Measurements from ENCODE around the gene ZNF516. TPM values are rescaled to one million over a fixed set of nuclear protein-coding genes. Genes with fewer than 3 reads are reported as not detected.
A peak's percentile ranks its signal among the peaks of the same experiment; 100 is the strongest.

ZNF516 gene
- total and polyA plus RNA-seq, 7 donors: 2.1 to 29.9 (median 24.3) TPM

DNA sequence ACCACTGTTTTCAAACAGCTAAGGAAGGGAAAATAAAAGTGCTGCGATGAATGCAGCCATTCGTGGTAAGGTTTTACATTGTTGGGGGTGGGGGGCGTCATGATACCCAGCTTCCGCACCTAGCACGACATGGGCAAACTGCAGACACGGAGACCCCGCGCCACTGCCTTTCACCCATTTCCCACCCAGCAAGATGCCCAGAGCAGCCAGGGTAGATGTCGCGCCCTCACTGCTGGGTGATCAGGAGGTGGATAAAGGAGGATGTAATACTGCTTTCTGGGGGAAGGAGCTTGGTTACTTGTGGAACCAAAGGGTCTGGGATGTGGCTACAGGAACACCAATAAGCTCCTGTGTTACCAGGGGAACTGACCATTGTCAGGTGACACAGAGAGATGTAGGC, 138.4 kb downstream of the ZNF516 start:
- H3K27ac ChIP-seq: no peak overlapping the region
- peaks cover 2 to 20% (median 18%) of the 10 kb centered on the region in 4 donors for H3K4me1 ChIP-seq
- 95 to 97% methylated on average over 10 of the region's 10 CpGs for WGBS, 2 donors
- H3K4me3 ChIP-seq: no peak overlapping the region
- no peaks in the 10 kb centered on the region for H3K9me3 ChIP-seq
- DNase-seq: no peak
- H3K36me3 ChIP-seq: peaks cover 0 to 37% (median 0%) of the 10 kb centered on the region in 4 donors
- TF ChIP-seq POLR2A (IDR thresholded peaks at IDR 0.05): no peak
- peak in 1 of 4 donors; percentile 8 for TF ChIP-seq POLR2AphosphoS5 (IDR thresholded peaks at IDR 0.05)
- no peaks in the 10 kb centered on the region for H3K27me3 ChIP-seq
- intact Hi-C loops (cut with DNase I): no loop called here

DNA sequence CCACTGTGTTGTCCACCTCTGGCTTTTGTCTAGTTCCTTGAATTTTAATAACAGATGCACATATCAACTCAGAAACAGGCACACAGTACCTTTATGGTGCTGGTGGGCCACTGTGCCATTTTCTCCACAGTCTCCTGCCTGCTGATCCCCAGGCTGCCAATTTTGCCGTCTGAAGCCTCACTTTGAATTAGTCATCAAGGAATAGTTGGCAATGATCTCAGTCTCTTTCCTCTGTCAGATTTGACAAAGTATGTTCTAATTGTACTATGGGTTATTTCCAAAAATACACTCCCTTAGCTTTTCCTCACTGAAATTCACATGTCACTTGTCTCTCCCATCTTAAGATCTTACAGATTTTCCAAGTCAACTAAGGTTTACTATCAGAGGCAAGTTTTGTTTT, 140.7 kb downstream of the ZNF516 start:
- Histone ChIP-seq H3K4me3 (no peak overlapping the region), H3K9me3 (no peaks in the 10 kb centered on the region), H3K27me3 (no peaks in the 10 kb centered on the region), H3K27ac (peak overlapping the region in 2 of 4 donors; percentile 41 to 46), H3K36me3 (peaks cover 0 to 26% (median 0%) of the 10 kb centered on the region in 4 donors), H3K4me1 (peaks cover 2 to 26% (median 24%) of the 10 kb centered on the region in 4 donors)
- DNase-seq: peak; percentile 77
- intact Hi-C loops (cut with DNase I): loop anchor here (5.0 kb wide), 2 partner anchors 482 to 1142 kb away; partner anchors contain the start of gene TSHZ1
- 52 to 65% methylated on average over 1 of the region's 1 CpG for WGBS, 2 donors
- TF ChIP-seq POLR2AphosphoS5 (IDR thresholded peaks at IDR 0.05): peak in 3 of 4 donors; percentile 45 to 66 (median 54)
- no peak for TF ChIP-seq POLR2A (IDR thresholded peaks at IDR 0.05)

GRCh38 chr18:76353500-76353899, 141.5 kb downstream of the ZNF516 start:
- Histone ChIP-seq H3K36me3 (peaks cover 0 to 18% (median 0%) of the 10 kb centered on the region in 4 donors), H3K9me3 (no peaks in the 10 kb centered on the region), H3K4me1 (peaks cover 2 to 32% (median 31%) of the 10 kb centered on the region in 4 donors), H3K27ac (no peak overlapping the region), H3K27me3 (no peaks in the 10 kb centered on the region), H3K4me3 (no peak overlapping the region)
- 80 to 92% methylated on average over 3 of the region's 3 CpGs for WGBS, 2 donors
- no peak for DNase-seq
- TF ChIP-seq POLR2A (IDR thresholded peaks at IDR 0.05): no peak
- TF ChIP-seq POLR2AphosphoS5 (IDR thresholded peaks at IDR 0.05): no peak
- TF ChIP-seq, protein P1, sequence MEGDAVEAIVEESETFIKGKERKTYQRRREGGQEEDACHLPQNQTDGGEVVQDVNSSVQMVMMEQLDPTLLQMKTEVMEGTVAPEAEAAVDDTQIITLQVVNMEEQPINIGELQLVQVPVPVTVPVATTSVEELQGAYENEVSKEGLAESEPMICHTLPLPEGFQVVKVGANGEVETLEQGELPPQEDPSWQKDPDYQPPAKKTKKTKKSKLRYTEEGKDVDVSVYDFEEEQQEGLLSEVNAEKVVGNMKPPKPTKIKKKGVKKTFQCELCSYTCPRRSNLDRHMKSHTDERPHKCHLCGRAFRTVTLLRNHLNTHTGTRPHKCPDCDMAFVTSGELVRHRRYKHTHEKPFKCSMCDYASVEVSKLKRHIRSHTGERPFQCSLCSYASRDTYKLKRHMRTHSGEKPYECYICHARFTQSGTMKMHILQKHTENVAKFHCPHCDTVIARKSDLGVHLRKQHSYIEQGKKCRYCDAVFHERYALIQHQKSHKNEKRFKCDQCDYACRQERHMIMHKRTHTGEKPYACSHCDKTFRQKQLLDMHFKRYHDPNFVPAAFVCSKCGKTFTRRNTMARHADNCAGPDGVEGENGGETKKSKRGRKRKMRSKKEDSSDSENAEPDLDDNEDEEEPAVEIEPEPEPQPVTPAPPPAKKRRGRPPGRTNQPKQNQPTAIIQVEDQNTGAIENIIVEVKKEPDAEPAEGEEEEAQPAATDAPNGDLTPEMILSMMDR (IDR thresholded peaks at IDR 0.05): no peak
- no peak for TF ChIP-seq EP300 (IDR thresholded peaks at IDR 0.05)
- intact Hi-C loops (cut with DNase I): loop anchor here (5.0 kb wide), 2 partner anchors 481 to 1141 kb away; partner anchors contain the start of gene TSHZ1

DNA sequence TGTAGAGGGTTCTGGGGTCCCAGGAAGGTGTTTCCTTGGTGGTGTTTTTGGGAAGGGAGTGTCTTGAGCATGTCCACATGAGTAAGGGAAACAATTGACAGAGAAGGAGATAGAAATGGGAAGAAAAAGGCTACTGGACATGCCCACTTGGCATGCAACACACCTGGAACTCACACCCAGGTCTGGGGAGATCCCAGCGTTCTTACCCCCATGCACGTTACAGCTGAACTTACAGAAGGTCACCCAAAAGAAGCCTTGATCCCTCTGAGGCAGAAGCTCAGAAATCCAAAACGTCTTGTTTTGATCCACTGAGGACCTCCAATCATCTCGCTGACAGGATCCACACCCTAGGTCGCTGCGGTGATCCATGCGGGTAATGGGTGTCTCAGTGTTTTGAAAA, 142.0 kb downstream of the ZNF516 start:
- intact Hi-C loops (cut with DNase I): loop anchor here (5.0 kb wide), 2 partner anchors 481 to 1141 kb away; partner anchors contain the start of gene TSHZ1
- Histone ChIP-seq H3K27me3 (no peaks in the 10 kb centered on the region), H3K4me1 (peaks cover 2 to 35% (median 35%) of the 10 kb centered on the region in 4 donors), H3K9me3 (no peaks in the 10 kb centered on the region), H3K4me3 (no peak overlapping the region), H3K36me3 (peaks cover 0 to 13% (median 0%) of the 10 kb centered on the region in 4 donors), H3K27ac (peak overlapping the region in 1 of 4 donors; percentile 74)
- TF ChIP-seq POLR2A (IDR thresholded peaks at IDR 0.05) (no peak), EP300 (IDR thresholded peaks at IDR 0.05) (no peak), POLR2AphosphoS5 (IDR thresholded peaks at IDR 0.05) (no peak)
- TF ChIP-seq, protein P1 (IDR thresholded peaks at IDR 0.05): no peak
- WGBS, 2 donors: 95 to 96% methylated on average over 7 of the region's 7 CpGs
- DNase-seq: no peak

DNA sequence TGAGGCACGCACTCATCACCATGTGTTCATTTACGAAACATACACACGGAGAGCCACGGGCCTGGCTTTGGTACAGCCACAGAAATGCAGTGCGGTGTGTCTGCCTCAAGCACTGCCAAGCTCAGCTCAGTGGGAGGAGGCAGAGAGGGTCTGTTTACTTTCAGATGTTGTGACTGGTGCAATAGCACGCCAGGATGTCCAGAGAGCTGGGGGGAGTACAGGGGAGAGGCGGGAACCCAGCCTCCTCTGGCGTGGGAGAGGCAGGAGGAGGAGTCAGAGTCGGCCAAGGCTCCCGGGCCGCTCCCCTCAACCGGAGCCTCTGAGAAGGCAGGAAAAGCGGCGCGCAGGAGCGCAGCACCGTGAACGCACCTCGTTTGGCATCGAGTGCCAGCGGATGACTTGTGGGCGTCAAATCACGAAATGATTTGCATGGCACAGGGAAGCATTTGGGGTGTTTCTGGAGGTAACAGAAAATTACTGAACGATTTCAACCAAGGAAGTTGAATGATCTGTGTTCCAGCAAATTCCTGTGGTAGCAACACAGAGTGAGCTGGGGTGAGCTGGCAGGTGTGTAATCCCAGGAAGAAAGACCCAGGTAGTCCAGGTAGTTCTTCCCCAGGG, 143.0 kb downstream of the ZNF516 start:
- peak; percentile 98 for DNase-seq
- Histone ChIP-seq H3K9me3 (no peaks in the 10 kb centered on the region), H3K36me3 (peaks cover 0 to 6% (median 0%) of the 10 kb centered on the region in 4 donors), H3K27me3 (no peaks in the 10 kb centered on the region), H3K27ac (peak overlapping the region; percentile 46 to 77 (median 72)), H3K4me1 (peaks cover 2 to 35% (median 35%) of the 10 kb centered on the region in 4 donors), H3K4me3 (peak overlapping the region in 3 of 4 donors; percentile 24 to 41 (median 38))
- intact Hi-C loops (cut with DNase I): loop anchor here (2.0 to 5.0 kb wide), 3 partner anchors 480 to 1755 kb away; partner anchors contain the start of genes TSHZ1 and ZNF407
- WGBS, 2 donors: 48 to 55% methylated on average over 24 of the region's 24 CpGs
- TF ChIP-seq, protein P1 (IDR thresholded peaks at IDR 0.05): no peak
- peak in 2 of 4 donors; percentile 80 to 87 for TF ChIP-seq EP300 (IDR thresholded peaks at IDR 0.05)
- peak; percentile 24 to 34 for TF ChIP-seq POLR2A (IDR thresholded peaks at IDR 0.05)
- TF ChIP-seq POLR2AphosphoS5 (IDR thresholded peaks at IDR 0.05): peak; percentile 95 to 97 (median 96)

Data from sigmoid colon (tissue), 7 donors.